ENCODE measurements around the gene CCDC17. TPM values are rescaled to one million over a fixed set of nuclear protein-coding genes. Genes with fewer than 3 reads are reported as not detected.
"Not testable (repeated sequence)": the region's sequence is repeated elsewhere in the genome, so short reads cannot be mapped to it uniquely, and the experiment has no call there.

CCDC17 gene
- polyA plus RNA-seq, 4 donors, result 0.85 to 2.6 (median 1.8) TPM

GRCh38 chr1:45622524-45623394 lies 1.1 kb downstream of the CCDC17 start:
- peak in 1 of 4 donors; percentile 16 for DNase-seq (ENCODE audit: low read depth in 4 of 4, low spot score in 3 of 4)

DNA sequence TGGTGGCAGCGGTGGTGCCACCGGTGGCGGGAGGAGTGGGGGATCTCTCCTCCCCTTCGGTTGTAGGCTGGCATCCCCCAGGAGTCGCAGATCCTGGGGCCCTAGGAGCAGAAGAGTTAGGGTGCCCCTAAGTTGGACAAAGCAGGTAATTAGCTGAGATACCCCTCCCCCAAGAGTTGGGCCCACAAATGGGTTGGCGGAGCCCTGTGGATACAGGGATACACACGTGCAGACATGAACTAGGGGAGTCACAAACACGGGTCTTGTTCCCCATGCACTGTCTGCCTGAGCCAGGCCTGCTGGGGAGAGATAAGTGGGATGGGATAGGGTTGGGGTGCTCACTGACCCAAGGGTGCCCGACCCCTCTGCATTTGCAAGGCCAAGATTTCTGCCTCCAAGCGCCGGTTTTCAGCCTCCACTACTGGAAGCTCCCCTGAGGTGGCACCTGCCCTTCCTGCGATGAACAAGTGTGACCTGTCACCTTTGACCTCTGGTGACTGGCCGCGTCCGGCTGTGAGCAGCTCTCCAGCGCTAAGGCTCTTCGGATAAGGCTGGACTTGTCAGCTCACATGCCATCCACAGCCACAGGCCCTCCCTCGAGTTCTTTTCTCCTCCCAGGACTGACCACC lies 1.8 kb downstream of the CCDC17 start:
- DNase-seq (ENCODE audit: low read depth in 4 of 4, low spot score in 3 of 4), result no peak

DNA sequence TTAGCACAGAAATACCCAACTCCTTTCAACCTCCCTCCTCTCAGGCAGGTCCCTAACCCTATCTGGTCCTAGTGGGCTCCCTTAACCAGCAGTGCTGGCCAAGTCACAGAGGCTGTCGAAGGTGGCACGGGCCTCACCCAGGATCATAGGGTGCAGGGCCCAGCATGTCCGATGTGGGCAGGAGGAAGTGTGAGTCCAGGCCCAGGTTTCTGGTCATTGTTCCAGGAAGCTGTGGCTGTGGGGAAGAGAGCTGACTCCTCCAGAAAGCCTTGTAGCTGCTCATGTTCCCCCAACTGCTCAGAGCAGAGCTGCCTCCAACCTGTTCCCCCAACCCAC lies 2.4 kb downstream of the CCDC17 start:
- DNase-seq (ENCODE audit: low read depth in 4 of 4, low spot score in 3 of 4), result no peak

DNA sequence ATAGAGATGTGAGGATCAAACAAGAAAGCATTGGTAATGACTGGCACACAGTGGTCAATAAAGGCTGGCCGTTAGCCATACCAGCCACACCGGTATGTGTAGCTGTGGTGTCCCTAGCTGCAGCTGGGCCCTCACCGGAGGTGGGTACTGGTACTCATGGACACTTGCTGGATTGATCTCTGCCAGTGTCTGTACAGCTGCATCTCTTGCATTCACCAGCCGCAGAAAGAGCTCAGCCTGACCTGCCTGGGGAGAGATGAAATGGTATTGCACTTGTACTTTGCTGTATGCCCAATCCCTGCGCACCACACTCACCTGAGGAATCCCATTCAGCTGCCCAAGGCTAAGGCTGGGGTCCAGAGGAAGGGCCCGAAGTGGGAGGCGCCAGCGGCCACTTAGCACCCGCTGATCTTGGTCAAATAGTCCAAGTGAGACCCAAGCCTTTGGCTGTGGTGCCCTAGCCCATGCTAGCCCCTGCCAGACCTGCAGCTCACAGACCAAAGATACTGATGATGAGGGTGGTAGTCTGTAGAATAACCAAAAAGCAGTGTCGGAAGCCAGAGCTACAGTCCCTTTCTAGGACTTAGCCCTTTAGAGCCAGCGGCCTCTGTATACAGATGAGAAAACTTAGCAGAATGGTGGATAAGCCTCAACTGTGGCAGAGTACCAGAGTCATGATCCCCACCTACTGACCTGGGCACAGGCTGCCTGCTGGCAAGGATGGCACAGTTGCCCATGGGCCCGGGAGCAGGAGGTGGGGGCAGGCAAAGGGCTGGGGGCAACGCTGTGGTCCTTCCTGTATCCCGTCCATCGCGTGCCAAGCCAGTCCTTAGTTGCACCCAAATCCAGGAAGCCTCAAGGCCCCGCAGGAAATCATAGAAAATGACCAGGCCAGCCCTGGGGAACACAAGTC lies 3.0 kb downstream of the CCDC17 start:
- DNase-seq (ENCODE audit: low read depth in 4 of 4, low spot score in 3 of 4), result no peak

DNA sequence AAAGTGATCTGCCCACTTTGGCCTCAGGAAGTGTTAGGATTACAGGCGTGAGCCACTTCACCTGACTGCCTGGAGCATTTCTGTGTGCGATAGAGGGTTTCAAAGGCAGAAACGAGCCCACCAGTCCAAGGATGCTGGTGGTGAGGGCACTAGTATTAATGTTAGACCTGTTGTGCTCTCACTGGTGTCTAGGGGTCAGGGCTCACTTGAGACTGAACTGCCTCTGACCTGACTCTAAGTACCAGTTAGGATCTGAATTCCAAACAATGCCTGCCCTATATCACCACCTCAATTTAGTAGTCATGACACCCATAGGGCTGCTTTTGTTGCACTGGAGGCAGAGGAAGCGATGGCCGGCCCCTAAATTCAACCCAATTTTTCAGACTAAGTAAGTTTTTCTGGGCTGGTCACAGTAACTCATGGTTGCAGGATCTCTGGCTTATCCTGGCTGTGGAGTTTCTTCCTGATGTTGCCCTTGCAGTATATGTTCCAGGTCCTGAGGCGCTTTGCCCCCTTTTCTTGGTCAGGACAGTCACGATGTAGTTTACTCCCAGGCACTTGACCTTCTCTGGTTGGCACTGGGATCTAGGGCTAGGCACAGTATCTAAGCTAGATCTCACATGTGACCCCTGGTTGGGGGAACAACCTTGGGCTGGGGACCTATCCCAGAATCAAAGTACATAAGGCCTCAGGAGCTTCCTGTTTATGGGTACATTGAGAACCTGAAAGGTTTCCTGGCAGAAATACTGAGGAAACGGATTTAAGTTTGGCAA lies 4.5 kb downstream of the CCDC17 start:
- no peak for DNase-seq (ENCODE audit: low read depth in 4 of 4, low spot score in 3 of 4)

- no peak for DNase-seq (ENCODE audit: low read depth in 4 of 4, low spot score in 3 of 4)
Observed at GRCh38 chr1:45617618-45618017, 6.2 kb downstream of the CCDC17 start.

- DNase-seq (ENCODE audit: low read depth in 4 of 4, low spot score in 3 of 4), result no peak
Observed at GRCh38 chr1:45615885-45616284, 8.0 kb downstream of the CCDC17 start.

DNA sequence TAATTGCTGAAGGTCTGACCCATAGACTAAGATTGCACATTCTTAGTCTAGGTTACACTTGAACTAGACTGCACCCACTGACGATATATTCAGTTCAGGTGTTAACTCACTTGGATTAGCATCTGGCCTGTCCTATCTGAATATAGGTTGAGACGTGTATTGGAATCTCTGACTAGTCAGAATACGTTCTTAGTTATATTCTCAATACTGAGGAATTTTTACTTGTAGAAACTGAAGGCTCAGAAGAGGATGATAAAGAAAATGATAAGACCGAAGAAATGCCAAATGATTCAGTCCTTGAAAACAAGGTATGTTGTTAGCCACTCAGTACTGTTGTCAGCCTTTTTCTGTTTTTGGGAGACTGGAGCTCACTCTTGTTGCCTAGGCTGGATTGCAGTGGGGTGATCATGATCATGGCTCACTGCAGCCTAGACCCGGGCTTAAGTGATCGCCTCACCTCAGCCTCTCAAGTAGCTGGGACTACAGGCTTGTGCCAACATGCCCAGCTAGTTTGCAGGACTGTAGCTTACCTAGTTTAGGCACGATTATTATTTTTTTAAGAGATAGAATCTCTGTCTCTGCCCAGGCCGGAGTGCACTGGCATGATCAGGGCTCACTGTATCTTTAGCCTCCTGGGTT lies 10.8 kb downstream of the CCDC17 start:
- DNase-seq (ENCODE audit: low read depth in 4 of 4, low spot score in 3 of 4), result no peak

- DNase-seq (ENCODE audit: low read depth in 4 of 4, low spot score in 3 of 4), result no peak
Observed at GRCh38 chr1:45610589-45611226, 13.1 kb downstream of the CCDC17 start.

- DNase-seq (ENCODE audit: low read depth in 4 of 4, low spot score in 3 of 4), result no peak
Observed at GRCh38 chr1:45608175-45609156, 15.4 kb downstream of the CCDC17 start.

DNA sequence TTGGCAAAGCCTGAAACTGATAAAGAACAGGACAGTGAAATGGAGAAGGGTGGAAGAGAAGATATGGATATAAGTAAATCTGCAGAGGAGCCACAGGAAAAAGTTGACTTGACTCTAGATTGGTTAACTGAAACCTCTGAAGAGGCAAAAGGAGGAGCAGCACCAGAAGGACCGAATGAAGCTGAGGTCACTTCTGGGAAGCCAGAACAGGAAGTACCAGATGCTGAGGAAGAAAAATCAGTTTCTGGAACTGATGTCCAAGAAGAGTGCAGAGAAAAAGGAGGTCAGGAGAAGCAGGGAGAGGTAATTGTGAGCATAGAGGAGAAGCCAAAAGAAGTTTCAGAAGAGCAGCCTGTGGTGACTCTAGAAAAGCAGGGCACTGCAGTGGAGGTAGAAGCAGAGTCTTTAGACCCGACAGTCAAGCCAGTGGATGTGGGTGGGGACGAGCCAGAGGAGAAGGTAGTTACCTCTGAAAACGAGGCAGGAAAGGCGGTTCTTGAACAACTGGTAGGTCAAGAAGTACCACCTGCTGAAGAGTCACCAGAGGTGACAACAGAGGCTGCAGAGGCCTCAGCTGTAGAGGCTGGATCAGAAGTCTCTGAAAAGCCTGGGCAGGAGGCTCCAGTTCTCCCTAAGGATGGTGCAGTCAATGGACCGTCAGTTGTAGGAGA lies 16.3 kb downstream of the CCDC17 start:
- no peak for DNase-seq (ENCODE audit: low read depth in 4 of 4, low spot score in 3 of 4)

DNA sequence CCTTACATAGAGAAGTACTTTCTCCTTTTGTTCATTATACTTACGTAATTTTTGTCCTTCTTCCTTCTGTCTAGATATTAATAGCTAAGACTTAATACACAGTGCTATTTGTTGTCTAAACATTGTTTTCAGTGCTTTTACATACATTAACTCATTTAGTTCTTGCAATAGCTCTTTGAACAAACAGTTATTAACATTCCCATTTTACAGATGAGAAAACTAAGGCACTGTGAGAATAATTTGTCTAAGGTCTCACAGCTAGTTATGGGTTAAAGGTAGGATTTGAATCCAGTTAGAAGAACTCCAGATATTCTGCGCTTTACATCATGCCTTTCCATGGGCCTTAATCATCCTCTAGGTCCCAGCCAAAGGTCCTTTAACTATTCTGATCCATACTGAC lies 19.6 kb downstream of the CCDC17 start:
- DNase-seq (ENCODE audit: low read depth in 4 of 4, low spot score in 3 of 4), result no peak

DNA sequence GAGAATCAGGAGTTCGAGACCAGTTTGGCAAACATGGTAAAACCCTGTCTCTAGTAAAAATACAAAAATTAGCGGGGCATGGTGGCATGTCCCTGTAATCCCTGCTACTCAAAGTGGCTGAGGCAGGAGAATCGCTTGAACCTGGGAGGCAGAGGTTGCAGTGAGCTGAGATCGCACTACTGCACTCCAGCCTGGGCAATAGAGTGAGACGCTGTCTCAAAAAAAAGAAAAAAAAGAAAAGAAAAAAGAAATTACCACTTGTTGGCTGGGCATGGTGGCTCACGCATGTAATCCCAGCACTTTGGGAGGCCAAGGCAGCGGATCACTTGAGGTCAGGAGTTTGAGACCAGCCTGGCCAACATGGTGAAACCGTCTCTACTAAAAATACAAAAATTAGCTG lies 27.1 kb downstream of the CCDC17 start:
- not testable (repeated sequence) for DNase-seq (ENCODE audit: low read depth in 4 of 4, low spot score in 3 of 4)

- no peak for DNase-seq (ENCODE audit: low read depth in 4 of 4, low spot score in 3 of 4)
Observed at GRCh38 chr1:45594412-45594811, 29.4 kb downstream of the CCDC17 start.

GRCh38 chr1:45589861-45590260 lies 34.0 kb downstream of the CCDC17 start:
- no peak for DNase-seq (ENCODE audit: low read depth in 4 of 4, low spot score in 3 of 4)

- DNase-seq (ENCODE audit: low read depth in 4 of 4, low spot score in 3 of 4), result no peak
Observed at GRCh38 chr1:45586769-45587168, 37.1 kb downstream of the CCDC17 start.

GRCh38 chr1:45585496-45586075 lies 38.3 kb downstream of the CCDC17 start:
- no peak for DNase-seq (ENCODE audit: low read depth in 4 of 4, low spot score in 3 of 4)

- DNase-seq (ENCODE audit: low read depth in 4 of 4, low spot score in 3 of 4), result no peak
Observed at GRCh38 chr1:45585110-45585426, 38.8 kb downstream of the CCDC17 start.

Data from right renal pelvis (tissue), 4 donors.